NCI-H2107 treated with DMSO at 0.1 percent for 48 hours (cell line): ENCODE data around the gene CDHR1.
"Not testable (repeated sequence)": the region's sequence is repeated elsewhere in the genome, so short reads cannot be mapped to it uniquely, and the experiment has no call there.

Experiments used
- DNase-seq: peaks from one replicate; lab custom pipeline; 2025; ENCODE audit not compliant: unreplicated experiment; lab: John Stamatoyannopoulos, UW

CDHR1 gene

GRCh38 chr10:84194424-84195043, at the start of gene CDHR1:
Gene CDHR1, plus strand, starts transcription at chr10:84194537. Its CDS starts 224 bp downstream, at chr10:84194761.
- DNase-seq, result no peak

- no peak for DNase-seq
These were observed 47.0 kb upstream of the CDHR1 start for GRCh38 chr10:84147347-84147746.

- not testable (repeated sequence) for DNase-seq
These were observed 46.2 kb upstream of the CDHR1 start for GRCh38 chr10:84148006-84148597.

GRCh38 chr10:84149854-84150253, 44.5 kb upstream of the CDHR1 start:
- no peak for DNase-seq

GRCh38 chr10:84152769-84153168, 41.6 kb upstream of the CDHR1 start:
- no peak for DNase-seq

GRCh38 chr10:84155521-84155920, 38.8 kb upstream of the CDHR1 start:
- no peak for DNase-seq

- DNase-seq, result no peak
These were observed 38.3 kb upstream of the CDHR1 start for GRCh38 chr10:84156009-84156408.

- no peak for DNase-seq
These were observed 37.6 kb upstream of the CDHR1 start for GRCh38 chr10:84156768-84157167.

GRCh38 chr10:84158061-84158460, 36.3 kb upstream of the CDHR1 start:
- DNase-seq, result no peak

- DNase-seq, result no peak
These were observed 35.8 kb upstream of the CDHR1 start for GRCh38 chr10:84158550-84158949.

GRCh38 chr10:84159076-84159685, 35.2 kb upstream of the CDHR1 start:
- DNase-seq, result no peak

- DNase-seq, result no peak
These were observed 33.5 kb upstream of the CDHR1 start for GRCh38 chr10:84160663-84161362.

GRCh38 chr10:84163996-84164395, 30.3 kb upstream of the CDHR1 start:
- no peak for DNase-seq

GRCh38 chr10:84164442-84164841, 29.9 kb upstream of the CDHR1 start:
- DNase-seq, result no peak

- DNase-seq, result no peak
These were observed 27.6 kb upstream of the CDHR1 start for GRCh38 chr10:84166620-84167288.

- DNase-seq, result not testable (repeated sequence)
These were observed 27.1 kb upstream of the CDHR1 start for GRCh38 chr10:84167289-84167653.

- not testable (repeated sequence) for DNase-seq
These were observed 26.0 kb upstream of the CDHR1 start for GRCh38 chr10:84168382-84168781.

GRCh38 chr10:84171237-84171636, 23.1 kb upstream of the CDHR1 start:
- not testable (repeated sequence) for DNase-seq

- not testable (repeated sequence) for DNase-seq
These were observed 22.5 kb upstream of the CDHR1 start for GRCh38 chr10:84171700-84172466.

GRCh38 chr10:84172467-84173356, 21.6 kb upstream of the CDHR1 start:
- no peak for DNase-seq
